ENCODE data around the gene SIPA1L3.

DNA sequence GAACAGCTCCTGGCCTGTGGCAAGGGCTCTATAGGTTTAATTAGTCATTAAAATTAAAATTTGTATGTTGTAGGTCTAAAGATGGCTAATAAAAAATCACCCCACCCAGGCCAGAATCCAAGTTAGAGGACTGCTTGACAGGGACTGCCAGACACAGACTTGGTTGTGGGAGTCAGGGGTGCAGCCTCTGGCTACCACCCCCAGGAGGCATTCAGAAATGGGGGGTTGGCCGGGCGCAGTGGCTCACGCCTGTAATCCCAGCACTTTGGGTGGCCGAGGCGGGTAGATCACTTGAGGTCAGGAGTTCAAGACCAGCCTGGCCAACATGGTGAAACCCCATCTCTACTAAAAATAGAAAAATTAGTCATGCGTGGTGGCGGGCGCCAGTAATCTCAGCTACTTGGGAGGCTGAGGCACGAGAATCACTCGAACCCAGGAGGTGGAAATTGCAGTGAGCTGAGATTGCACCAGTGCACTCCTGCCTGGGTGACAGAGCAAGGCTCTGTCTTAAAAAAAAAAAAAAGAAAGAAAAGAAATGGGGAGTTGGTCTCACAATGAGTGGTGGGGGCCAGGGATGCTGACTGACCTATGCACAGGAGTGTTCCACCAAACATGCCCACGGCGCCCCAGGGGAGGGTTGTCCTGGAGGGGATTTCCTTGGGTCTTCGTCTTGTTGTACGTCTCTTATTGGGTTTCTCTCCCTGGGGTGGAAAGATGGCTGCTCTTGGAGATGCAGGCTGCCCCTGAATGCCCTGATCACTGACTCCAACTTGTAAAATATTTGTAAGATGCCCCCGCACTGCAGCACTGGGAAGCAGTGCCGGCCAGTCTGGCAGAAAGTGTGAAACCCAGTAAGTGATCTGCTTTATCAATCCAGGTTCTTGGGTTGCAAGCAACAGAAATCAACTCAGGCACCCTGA is 68.8 kb downstream of the SIPA1L3 start:
- TF ChIP-seq POLR2A (IDR thresholded peaks at IDR 0.05), result no peak
- TF ChIP-seq, protein P1, sequence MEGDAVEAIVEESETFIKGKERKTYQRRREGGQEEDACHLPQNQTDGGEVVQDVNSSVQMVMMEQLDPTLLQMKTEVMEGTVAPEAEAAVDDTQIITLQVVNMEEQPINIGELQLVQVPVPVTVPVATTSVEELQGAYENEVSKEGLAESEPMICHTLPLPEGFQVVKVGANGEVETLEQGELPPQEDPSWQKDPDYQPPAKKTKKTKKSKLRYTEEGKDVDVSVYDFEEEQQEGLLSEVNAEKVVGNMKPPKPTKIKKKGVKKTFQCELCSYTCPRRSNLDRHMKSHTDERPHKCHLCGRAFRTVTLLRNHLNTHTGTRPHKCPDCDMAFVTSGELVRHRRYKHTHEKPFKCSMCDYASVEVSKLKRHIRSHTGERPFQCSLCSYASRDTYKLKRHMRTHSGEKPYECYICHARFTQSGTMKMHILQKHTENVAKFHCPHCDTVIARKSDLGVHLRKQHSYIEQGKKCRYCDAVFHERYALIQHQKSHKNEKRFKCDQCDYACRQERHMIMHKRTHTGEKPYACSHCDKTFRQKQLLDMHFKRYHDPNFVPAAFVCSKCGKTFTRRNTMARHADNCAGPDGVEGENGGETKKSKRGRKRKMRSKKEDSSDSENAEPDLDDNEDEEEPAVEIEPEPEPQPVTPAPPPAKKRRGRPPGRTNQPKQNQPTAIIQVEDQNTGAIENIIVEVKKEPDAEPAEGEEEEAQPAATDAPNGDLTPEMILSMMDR (IDR thresholded peaks at IDR 0.05), result no peak

Data from breast epithelium (tissue), 3 donors.